CD4-positive, CD25-positive, alpha-beta regulatory T cell (primary cell): Measurements from ENCODE around the gene AGPAT4. TPM values are rescaled to one million over a fixed set of nuclear protein-coding genes. Genes with fewer than 3 reads are reported as not detected.

ENCODE experiments used
- ATAC-seq, 2 donors: fragments of 150-1000 bp; cut with Tn5 transposase; one replicate each; pipeline ENCODE4 v1.10.0; 2021; ENCODE audit warnings: low read depth in 2 of 2, moderate number of reproducible peaks in 2 of 2, moderate library complexity in 1 of 2
- DNase-seq, 3 donors: peaks; one replicate each; pipeline versions ENCODE4 v3.0.0 to v3.0.0-alpha.2; 2012 to 2022; ENCODE audit warnings: mixed read lengths in 1 of 3
- H3K27ac ChIP-seq: one replicate; pipeline ENCODE4 v1.7.0; 2013; ENCODE audit warnings: mild to moderate bottlenecking, low read length; ENCODE audit not compliant: insufficient read depth, poor library complexity, severe bottlenecking
- H3K27me3 ChIP-seq: one replicate; pipeline ENCODE4 v1.7.0; 2013; ENCODE audit warnings: low read length; ENCODE audit not compliant: control insufficient read depth, insufficient read depth
- H3K36me3 ChIP-seq: one replicate; pipeline ENCODE4 v1.7.0; 2013; ENCODE audit warnings: mild to moderate bottlenecking, low read length, moderate library complexity; ENCODE audit not compliant: control insufficient read depth, insufficient read depth
- H3K4me1 ChIP-seq: 2 replicates; pipeline ENCODE4 v1.7.0; 2013; ENCODE audit warnings: mild to moderate bottlenecking, low read length; ENCODE audit not compliant: insufficient read depth, control insufficient read depth, poor library complexity, severe bottlenecking
- H3K4me3 ChIP-seq: one replicate; pipeline ENCODE4 v1.7.0; 2013; ENCODE audit warnings: low read depth, mild to moderate bottlenecking, low read length, moderate library complexity
- H3K9me3 ChIP-seq, 2 experiments: 1 replicate in 1 of 2; 2 replicates in 1 of 2; pipeline ENCODE4 v1.7.0; 2013; ENCODE audit warnings: low read length in 2 of 2, mild to moderate bottlenecking in 1 of 2, moderate library complexity in 1 of 2; ENCODE audit not compliant: control insufficient read depth in 2 of 2
- H3K27ac Mint-ChIP-seq, 3 donors: one replicate each; pipeline ENCODE4 v1.8.0; 2020 to 2022; ENCODE audit warnings: mild to moderate bottlenecking in 3 of 3, mixed read lengths in 3 of 3, moderate library complexity in 2 of 3
- H3K27me3 Mint-ChIP-seq: one replicate; pipeline ENCODE4 v1.8.0; 2022; ENCODE audit warnings: mild to moderate bottlenecking, mixed read lengths
- H3K36me3 Mint-ChIP-seq: one replicate; pipeline ENCODE4 v1.8.0; 2020; ENCODE audit warnings: mixed read lengths
- H3K4me1 Mint-ChIP-seq, 4 donors: one replicate each; pipeline ENCODE4 v1.8.0; 2020 to 2022; ENCODE audit warnings: mixed read lengths in 4 of 4, mild to moderate bottlenecking in 1 of 4
- H3K4me3 Mint-ChIP-seq, 4 donors: one replicate each; pipeline ENCODE4 v1.8.0; 2020 to 2022; ENCODE audit warnings: mild to moderate bottlenecking in 4 of 4, mixed read lengths in 4 of 4, moderate library complexity in 3 of 4
- H3K9me3 Mint-ChIP-seq, 7 donors: one replicate each; pipeline ENCODE4 v1.8.0; 2020 to 2022; ENCODE audit warnings: mixed read lengths in 7 of 7, mild to moderate bottlenecking in 3 of 7, moderate library complexity in 2 of 7
- polyA plus RNA-seq, 4 donors: library from polyadenylated mRNA; unstranded; fragments of 300-500 nt; fragmentation: Illumina TruSeq; gene quantifications; one replicate each; pipeline ENCODE4 v1.2.3, GENCODE V29; 2021
- total RNA-seq: library from RNA; stranded (reverse); gene quantifications from one replicate; pipeline ENCODE4 v1.2.3, GENCODE V29; 2022

The AGPAT4 gene
- total and polyA plus RNA-seq, 5 donors from 2014 or later: 2.4 to 14.6 (median 4.1) TPM

DNA sequence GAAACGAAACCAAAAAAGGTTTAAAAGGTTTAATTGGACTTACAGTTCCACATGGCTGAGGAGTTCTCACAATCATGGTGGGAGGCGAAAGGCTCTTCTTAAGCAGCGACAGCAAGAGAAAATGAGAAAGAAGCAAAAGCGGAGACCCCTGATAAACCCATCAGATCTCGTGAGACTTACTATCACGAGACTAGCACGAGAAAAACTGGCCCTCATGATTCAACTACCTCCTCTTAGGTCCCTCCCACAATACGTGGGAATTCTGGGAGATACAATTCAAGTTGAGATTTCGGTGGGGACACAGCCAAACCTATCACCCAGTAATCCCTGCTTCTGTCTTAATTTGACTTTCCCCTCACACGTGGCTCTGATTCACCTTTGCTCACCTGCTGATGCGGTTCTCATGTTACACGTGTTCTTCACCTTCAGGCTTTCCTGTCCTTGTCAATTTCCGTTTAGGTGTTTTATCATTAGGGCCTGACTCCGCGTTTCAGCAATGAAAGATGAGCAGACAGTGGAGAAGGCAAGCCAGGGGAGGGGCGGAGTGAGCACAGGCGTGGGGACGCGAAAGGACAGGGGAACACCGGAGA, 57.1 kb downstream of the AGPAT4 start:
- no peak for DNase-seq
- Histone ChIP-seq H3K4me3 (no peak overlapping the region), H3K27me3 (no peaks in the 10 kb centered on the region), H3K27ac (no peak overlapping the region), H3K36me3 (no peaks in the 10 kb centered on the region), H3K4me1 (no peaks in the 10 kb centered on the region), H3K9me3 (peaks cover under 1 to 1% of the 10 kb centered on the region in 2 experiments)
- Mint-ChIP-seq H3K36me3 (peaks cover 25% of the 10 kb centered on the region), H3K27ac (no peak overlapping the region), H3K4me1 (no peaks in the 10 kb centered on the region), H3K27me3 (no peaks in the 10 kb centered on the region), H3K4me3 (no peak overlapping the region), H3K9me3 (peaks cover 0 to 19% (median 4%) of the 10 kb centered on the region in 7 donors)
- no peak for ATAC-seq

DNA sequence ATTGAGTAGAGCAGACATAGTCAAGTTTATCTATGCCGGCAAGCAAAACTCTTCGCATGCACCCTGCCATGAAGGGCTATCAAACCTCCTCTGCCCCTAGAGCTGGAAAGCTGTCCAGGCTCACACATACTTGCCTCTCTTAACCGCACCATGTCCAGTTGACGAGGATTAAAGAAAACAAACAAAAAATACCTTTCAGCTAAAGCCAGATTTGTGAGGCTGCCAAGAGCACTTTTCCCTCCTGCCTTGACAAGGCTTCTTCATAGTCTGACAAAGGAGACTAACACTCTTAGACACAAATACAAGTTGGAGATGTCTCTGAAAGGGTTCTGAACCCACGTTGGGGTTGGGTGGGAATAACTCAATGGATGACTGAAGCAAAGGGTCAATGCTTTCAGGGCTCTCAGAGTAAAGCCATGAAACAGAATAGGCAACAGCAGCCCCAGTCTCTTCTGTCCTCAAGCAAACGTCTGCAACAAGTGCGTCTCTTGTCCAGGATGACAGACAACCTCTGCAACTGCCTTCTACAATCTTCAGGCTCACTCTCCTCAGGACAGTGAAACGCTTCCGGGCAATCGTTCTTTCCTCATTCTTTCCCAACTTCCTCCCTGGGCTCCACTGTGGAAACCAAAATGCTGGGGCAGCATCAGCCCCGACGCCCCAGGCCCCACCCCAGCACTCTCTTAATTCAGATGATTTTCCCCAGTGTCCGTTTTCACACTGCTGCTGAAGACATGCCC, 57.8 kb downstream of the AGPAT4 start:
- no peak overlapping the region for H3K4me3 ChIP-seq
- Mint-ChIP-seq H3K4me3 (no peak overlapping the region), H3K36me3 (peaks cover 25% of the 10 kb centered on the region), H3K27ac (no peak overlapping the region), H3K27me3 (no peaks in the 10 kb centered on the region), H3K4me1 (no peaks in the 10 kb centered on the region), H3K9me3 (peaks cover 0 to 21% (median 5%) of the 10 kb centered on the region in 7 donors)
- no peak overlapping the region for H3K27ac ChIP-seq
- H3K36me3 ChIP-seq: no peaks in the 10 kb centered on the region
- H3K4me1 ChIP-seq: no peaks in the 10 kb centered on the region
- peaks cover 5 to 6% of the 10 kb centered on the region in 2 experiments for H3K9me3 ChIP-seq
- H3K27me3 ChIP-seq: no peaks in the 10 kb centered on the region
- no peak for DNase-seq
- ATAC-seq: no peak

DNA sequence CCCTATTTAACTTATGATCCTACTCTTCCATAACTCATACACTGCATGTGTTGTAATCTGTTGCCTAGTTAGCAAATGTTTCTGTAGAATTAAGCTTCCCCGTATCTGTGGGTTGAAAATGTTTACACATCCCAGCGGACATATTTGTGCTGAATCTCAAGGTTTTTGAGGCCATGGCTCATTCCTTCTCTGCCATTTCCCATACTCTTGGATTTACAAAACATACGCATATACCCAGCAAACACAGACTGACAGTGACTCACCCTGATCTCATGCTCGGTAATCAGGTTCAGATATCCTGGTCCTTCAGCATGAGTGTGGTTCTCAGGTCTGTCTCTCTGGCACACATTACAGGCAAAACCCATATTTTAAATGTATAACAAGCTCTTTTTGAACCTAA, 58.7 kb downstream of the AGPAT4 start:
- Histone ChIP-seq H3K9me3 (peaks cover 5 to 6% of the 10 kb centered on the region in 2 experiments), H3K27ac (no peak overlapping the region), H3K36me3 (no peaks in the 10 kb centered on the region), H3K27me3 (no peaks in the 10 kb centered on the region), H3K4me3 (no peak overlapping the region), H3K4me1 (no peaks in the 10 kb centered on the region)
- no peak overlapping the region for H3K27ac Mint-ChIP-seq
- no peaks in the 10 kb centered on the region for H3K27me3 Mint-ChIP-seq
- peaks cover 0 to 21% (median 7%) of the 10 kb centered on the region in 7 donors for H3K9me3 Mint-ChIP-seq
- no peak overlapping the region for H3K4me3 Mint-ChIP-seq
- H3K36me3 Mint-ChIP-seq: peaks cover 25% of the 10 kb centered on the region
- DNase-seq (no peak), ATAC-seq (no peak)
- H3K4me1 Mint-ChIP-seq: no peaks in the 10 kb centered on the region

DNA sequence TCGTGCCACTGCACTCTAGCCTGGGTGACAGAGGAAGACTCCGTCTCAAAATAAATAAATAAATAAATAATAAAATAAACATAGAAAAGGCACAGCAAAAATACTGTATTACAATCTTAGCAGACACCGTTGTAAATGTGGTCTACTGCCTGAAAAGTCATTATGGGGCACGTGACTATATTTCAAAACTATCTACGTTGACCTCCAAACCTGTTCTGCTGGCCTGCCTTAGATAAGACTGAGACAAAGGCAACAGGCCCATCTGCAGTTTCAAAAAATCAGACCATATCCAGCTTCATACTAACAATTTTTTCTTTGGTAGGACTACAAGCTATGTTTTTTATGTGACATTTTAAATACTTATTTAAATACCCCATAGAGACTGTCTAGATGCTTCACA, 59.1 kb downstream of the AGPAT4 start:
- H3K36me3 ChIP-seq: no peaks in the 10 kb centered on the region
- peaks cover 0 to 21% (median 7%) of the 10 kb centered on the region in 7 donors for H3K9me3 Mint-ChIP-seq

DNA sequence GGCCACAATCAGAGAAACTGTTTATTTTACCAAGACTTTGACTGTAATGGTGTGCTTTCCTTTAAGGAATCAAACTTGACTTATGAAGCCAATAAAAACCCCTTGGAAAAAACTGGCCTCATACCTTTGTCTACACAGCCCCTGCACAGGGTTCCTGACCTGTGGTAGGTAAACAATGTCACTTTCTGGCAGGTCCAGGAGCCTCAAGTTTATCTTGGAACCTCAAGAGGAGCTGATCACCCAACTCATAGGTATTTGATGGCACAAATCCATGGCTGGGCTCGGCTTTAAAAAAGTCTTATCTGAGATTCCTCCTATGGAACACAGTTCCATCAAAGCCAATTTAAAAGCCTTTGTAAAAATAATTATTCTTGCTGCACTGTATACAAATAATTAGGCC, 61.0 kb downstream of the AGPAT4 start:
- no peak overlapping the region for H3K4me3 ChIP-seq
- H3K4me1 Mint-ChIP-seq: no peaks in the 10 kb centered on the region
- peaks cover 0 to 22% (median 7%) of the 10 kb centered on the region in 7 donors for H3K9me3 Mint-ChIP-seq
- ATAC-seq: no peak
- H3K27ac ChIP-seq: no peak overlapping the region
- no peaks in the 10 kb centered on the region for H3K4me1 ChIP-seq
- H3K27me3 Mint-ChIP-seq: no peaks in the 10 kb centered on the region
- no peaks in the 10 kb centered on the region for H3K36me3 ChIP-seq
- peaks cover 5 to 6% of the 10 kb centered on the region in 2 experiments for H3K9me3 ChIP-seq
- DNase-seq: no peak
- no peak overlapping the region for H3K27ac Mint-ChIP-seq
- peaks cover 23% of the 10 kb centered on the region for H3K36me3 Mint-ChIP-seq
- H3K4me3 Mint-ChIP-seq: no peak overlapping the region
- H3K27me3 ChIP-seq: no peaks in the 10 kb centered on the region

More for the DNA sequence above, 59.1 kb downstream of the AGPAT4 start:
- Mint-ChIP-seq H3K27me3 (no peaks in the 10 kb centered on the region), H3K36me3 (peaks cover 25% of the 10 kb centered on the region), H3K4me1 (no peaks in the 10 kb centered on the region), H3K27ac (no peak overlapping the region), H3K4me3 (no peak overlapping the region)
- no peaks in the 10 kb centered on the region for H3K4me1 ChIP-seq
- H3K27me3 ChIP-seq: no peaks in the 10 kb centered on the region
- H3K27ac ChIP-seq: no peak overlapping the region
- no peak for ATAC-seq
- H3K4me3 ChIP-seq: no peak overlapping the region
- DNase-seq: no peak
- peaks cover 5 to 6% of the 10 kb centered on the region in 2 experiments for H3K9me3 ChIP-seq

DNA sequence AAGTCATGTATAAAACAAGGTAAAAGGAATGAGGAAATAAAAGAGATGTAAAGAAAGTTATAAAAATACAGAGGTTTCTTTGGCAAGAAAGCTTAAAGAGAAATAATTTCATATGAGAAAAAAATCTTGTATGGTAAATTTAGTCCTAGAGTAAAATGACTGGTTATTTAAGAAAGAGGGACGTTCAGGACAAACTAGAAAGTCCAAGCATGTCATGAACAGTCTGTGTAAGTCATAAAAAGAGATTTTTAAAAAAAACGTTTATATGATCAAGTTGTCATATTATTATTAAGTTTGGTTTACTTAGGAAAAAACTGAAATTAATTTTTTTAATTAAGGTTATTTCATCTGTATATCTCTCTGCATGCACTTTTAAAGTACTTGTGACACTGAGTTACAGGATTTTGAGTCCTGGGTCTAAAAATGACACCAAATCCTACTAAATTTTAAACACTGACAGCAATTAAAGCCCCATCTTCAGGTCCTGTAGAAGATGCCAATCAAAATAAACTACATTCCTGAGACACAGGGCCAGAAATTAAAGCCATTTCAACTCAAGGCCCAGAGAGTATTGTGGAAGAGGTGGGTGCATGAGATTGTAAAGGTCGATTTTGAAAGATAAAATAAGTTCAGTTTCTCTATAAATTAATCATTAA, 62.4 kb downstream of the AGPAT4 start:
- Histone ChIP-seq H3K27me3 (no peaks in the 10 kb centered on the region), H3K27ac (no peak overlapping the region), H3K9me3 (peaks cover 5 to 6% of the 10 kb centered on the region in 2 experiments), H3K36me3 (no peaks in the 10 kb centered on the region), H3K4me1 (no peaks in the 10 kb centered on the region), H3K4me3 (no peak overlapping the region)
- no peak for DNase-seq
- Mint-ChIP-seq H3K9me3 (peaks cover 0 to 22% (median 7%) of the 10 kb centered on the region in 7 donors), H3K36me3 (peaks cover 22% of the 10 kb centered on the region), H3K4me3 (no peak overlapping the region), H3K4me1 (peaks cover 0 to 6% (median under 1%) of the 10 kb centered on the region in 4 donors), H3K27me3 (no peaks in the 10 kb centered on the region), H3K27ac (no peak overlapping the region)
- ATAC-seq: no peak

DNA sequence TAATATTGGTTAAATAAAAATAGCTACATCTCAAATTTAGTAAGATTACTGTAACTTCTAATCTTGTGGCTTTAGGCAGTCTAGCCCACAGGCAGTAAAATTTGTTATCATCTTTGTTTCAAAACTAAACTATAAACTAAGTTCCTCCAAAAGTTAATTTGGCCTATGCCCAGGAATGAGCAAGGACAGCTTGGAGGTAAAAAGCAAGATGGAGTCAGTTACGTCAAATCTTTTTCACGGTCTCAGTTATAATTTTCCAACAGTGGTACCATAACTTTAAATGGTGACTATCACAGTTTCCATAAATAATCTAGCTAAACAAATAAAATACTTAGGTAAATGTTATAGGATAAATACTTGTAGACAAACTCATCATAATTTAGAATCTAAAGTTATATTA, 63.0 kb downstream of the AGPAT4 start:
- Mint-ChIP-seq H3K4me1 (peaks cover 0 to 6% (median under 1%) of the 10 kb centered on the region in 4 donors), H3K4me3 (no peak overlapping the region), H3K27ac (no peak overlapping the region), H3K36me3 (peaks cover 16% of the 10 kb centered on the region), H3K27me3 (no peaks in the 10 kb centered on the region), H3K9me3 (peaks cover 0 to 16% (median 7%) of the 10 kb centered on the region in 7 donors)
- ATAC-seq (no peak), DNase-seq (no peak)
- no peak overlapping the region for H3K27ac ChIP-seq
- no peaks in the 10 kb centered on the region for H3K36me3 ChIP-seq
- no peaks in the 10 kb centered on the region for H3K4me1 ChIP-seq
- H3K4me3 ChIP-seq: no peak overlapping the region
- H3K27me3 ChIP-seq: no peaks in the 10 kb centered on the region
- peaks cover 5 to 6% of the 10 kb centered on the region in 2 experiments for H3K9me3 ChIP-seq
